ENCODE data around the gene GPR146. TPM values are rescaled to one million over a fixed set of nuclear protein-coding genes. Genes with fewer than 3 reads are reported as not detected.

GPR146 gene
- total RNA-seq, 1 experiment from 2014 or later: 1.8 TPM

GRCh38 chr7:1054861-1055450, 10.6 kb downstream of the GPR146 start:
- Histone ChIP-seq H3K9me3 (peaks cover 5% of the 10 kb centered on the region; the same call in 1 of the 2 replicates), H3K27me3 (replicated peaks; ENCODE audit: control insufficient read depth, insufficient read depth, low read length) (no peaks in the 10 kb centered on the region), H3K4me3 (ENCODE audit: low read depth, low read length) (no peak overlapping the region), H3K4me1 (no peaks in the 10 kb centered on the region), H3K36me3 (ENCODE audit: control insufficient read depth, insufficient read depth, low read length) (no peaks in the 10 kb centered on the region; the same call in 1 of the 2 replicates)
- POLR2A ChIA-PET: no interaction called here
- BruUV-seq (replicated peaks): no TSS peak
- no peaks in the 10 kb centered on the region for H3K4me1 Mint-ChIP-seq (ENCODE audit: low read depth, unreplicated experiment)
- no peak overlapping the region for H3K27ac Mint-ChIP-seq (ENCODE audit: unreplicated experiment)
- peaks cover 13% of the 10 kb centered on the region for H3K36me3 Mint-ChIP-seq (ENCODE audit: insufficient read depth, unreplicated experiment)
- H3K9me3 Mint-ChIP-seq (ENCODE audit: unreplicated experiment): no peaks in the 10 kb centered on the region
- intact Hi-C loops (cut with micrococcal nuclease; ENCODE audit: unreplicated experiment): no loop called here
- H3K4me3 Mint-ChIP-seq (ENCODE audit: unreplicated experiment): no peak overlapping the region
- TF ChIP-seq CTCF (IDR thresholded peaks at IDR 0.05; ENCODE audit: insufficient read depth in 1 of 2, low read depth in 1 of 2, low read length in 1 of 2, severe bottlenecking in 1 of 2, unreplicated experiment in 1 of 2): no peak
- no peak for DNase-seq
- no peaks in the 10 kb centered on the region for H3K27me3 Mint-ChIP-seq (ENCODE audit: insufficient read depth, unreplicated experiment)
- CTCF ChIA-PET: no interaction called here

GRCh38 chr7:1055491-1055955, 11.2 kb downstream of the GPR146 start:
- ChIA-PET POLR2A (no interaction called here), CTCF (no interaction called here)
- Histone ChIP-seq H3K9me3 (peaks cover 5% of the 10 kb centered on the region; the same call in 1 of the 2 replicates), H3K4me3 (ENCODE audit: low read depth, low read length) (no peak overlapping the region), H3K36me3 (ENCODE audit: control insufficient read depth, insufficient read depth, low read length) (no peaks in the 10 kb centered on the region; the same call in 1 of the 2 replicates), H3K27me3 (replicated peaks; ENCODE audit: control insufficient read depth, insufficient read depth, low read length) (no peaks in the 10 kb centered on the region), H3K4me1 (no peaks in the 10 kb centered on the region)
- H3K27me3 Mint-ChIP-seq (ENCODE audit: insufficient read depth, unreplicated experiment): no peaks in the 10 kb centered on the region
- no TSS peak for BruUV-seq (replicated peaks)
- H3K27ac Mint-ChIP-seq (ENCODE audit: unreplicated experiment): no peak overlapping the region
- intact Hi-C loops (cut with micrococcal nuclease; ENCODE audit: unreplicated experiment): no loop called here
- peaks cover 13% of the 10 kb centered on the region for H3K36me3 Mint-ChIP-seq (ENCODE audit: insufficient read depth, unreplicated experiment)
- H3K4me1 Mint-ChIP-seq (ENCODE audit: low read depth, unreplicated experiment): no peaks in the 10 kb centered on the region
- H3K9me3 Mint-ChIP-seq (ENCODE audit: unreplicated experiment): no peaks in the 10 kb centered on the region
- DNase-seq: no peak
- H3K4me3 Mint-ChIP-seq (ENCODE audit: unreplicated experiment): no peak overlapping the region
- no peak for TF ChIP-seq CTCF (IDR thresholded peaks at IDR 0.05; ENCODE audit: insufficient read depth in 1 of 2, low read depth in 1 of 2, low read length in 1 of 2, severe bottlenecking in 1 of 2, unreplicated experiment in 1 of 2)

- CTCF ChIA-PET: no interaction called here
- intact Hi-C loops (cut with micrococcal nuclease; ENCODE audit: unreplicated experiment): no loop called here
- Mint-ChIP-seq H3K9me3 (ENCODE audit: unreplicated experiment) (no peaks in the 10 kb centered on the region), H3K4me1 (ENCODE audit: low read depth, unreplicated experiment) (no peaks in the 10 kb centered on the region), H3K27ac (ENCODE audit: unreplicated experiment) (no peak overlapping the region), H3K4me3 (ENCODE audit: unreplicated experiment) (no peak overlapping the region), H3K27me3 (ENCODE audit: insufficient read depth, unreplicated experiment) (no peaks in the 10 kb centered on the region), H3K36me3 (ENCODE audit: insufficient read depth, unreplicated experiment) (peaks cover 13% of the 10 kb centered on the region)
- no peak for TF ChIP-seq CTCF (IDR thresholded peaks at IDR 0.05; ENCODE audit: insufficient read depth in 1 of 2, low read depth in 1 of 2, low read length in 1 of 2, severe bottlenecking in 1 of 2, unreplicated experiment in 1 of 2)
- Histone ChIP-seq H3K27me3 (replicated peaks; ENCODE audit: control insufficient read depth, insufficient read depth, low read length) (no peaks in the 10 kb centered on the region), H3K4me1 (no peaks in the 10 kb centered on the region), H3K9me3 (peaks cover 5% of the 10 kb centered on the region; the same call in 1 of the 2 replicates), H3K4me3 (ENCODE audit: low read depth, low read length) (no peak overlapping the region), H3K36me3 (ENCODE audit: control insufficient read depth, insufficient read depth, low read length) (no peaks in the 10 kb centered on the region; the same call in 1 of the 2 replicates)
- POLR2A ChIA-PET: no interaction called here
- no peak for DNase-seq
- no TSS peak for BruUV-seq (replicated peaks)
Measured at GRCh38 chr7:1055956-1056784, 11.8 kb downstream of the GPR146 start.
